WTC11 (cell line): ENCODE measurements around the gene SLC7A7. TPM values are rescaled to one million over a fixed set of nuclear protein-coding genes. Genes with fewer than 3 reads are reported as not detected.

Experiments used
- ATAC-seq: fragments of 200-7000 bp; cut with Tn5 transposase; 2 replicates; pipeline ENCODE4 v1.10.0; 2021; ENCODE audit warnings: mild to moderate bottlenecking, moderate library complexity
- CTCF ChIA-PET: fragments of 300-600 bp; sonication (Branson Sonifier 250); formaldehyde crosslinking; loops from one replicate; lab custom pipeline; 2021; ENCODE audit warnings: antibody characterized with exemption; lab: Charles Lee
- POLR2A ChIA-PET: fragments of 350-600 bp; sonication (Branson Sonifier 250); formaldehyde crosslinking; loops from one replicate; lab custom pipeline; 2021; ENCODE audit warnings: antibody characterized with exemption; lab: Charles Lee
- DNase-seq: peaks from one replicate; pipeline ENCODE4 v3.0.0; 2021; ENCODE audit warnings: low spot score
- H3K27ac Mint-ChIP-seq: 2 replicates; pipeline ENCODE4 v1.8.0; 2021; ENCODE audit warnings: mixed read lengths
- H3K27me3 Mint-ChIP-seq: 2 replicates; pipeline ENCODE4 v1.8.0; 2021; ENCODE audit warnings: low read depth, mild to moderate bottlenecking, moderate library complexity, mixed read lengths
- H3K36me3 Mint-ChIP-seq: 2 replicates; pipeline ENCODE4 v1.8.0; 2021; ENCODE audit warnings: mixed read lengths
- H3K4me1 Mint-ChIP-seq: 2 replicates; pipeline ENCODE4 v1.8.0; 2022; ENCODE audit warnings: mixed read lengths
- H3K4me3 Mint-ChIP-seq: 2 replicates; pipeline ENCODE4 v1.8.0; 2021; ENCODE audit warnings: mild to moderate bottlenecking, moderate library complexity, mixed read lengths
- H3K9me3 Mint-ChIP-seq: 2 replicates; pipeline ENCODE4 v1.8.0; 2021; ENCODE audit warnings: mixed read lengths
- ATF3 ChIP-seq: sonication (generic); formaldehyde crosslinking; conservative IDR thresholded peaks from 2 replicates; pipeline ENCODE4 v1.8.1; 2022; ENCODE audit warnings: mild to moderate bottlenecking, missing genetic modification reagents
- CREB1 ChIP-seq: sonication (generic); formaldehyde crosslinking; IDR thresholded peaks from 2 replicates; pipeline ENCODE4 v1.8.0; 2023; ENCODE audit warnings: mild to moderate bottlenecking, missing genetic modification reagents
- ESRRA ChIP-seq: sonication (generic); formaldehyde crosslinking; IDR thresholded peaks from 2 replicates; pipeline ENCODE4 v1.8.1; 2022; ENCODE audit warnings: mild to moderate bottlenecking, missing genetic modification reagents, borderline replicate concordance
- FOXJ3 ChIP-seq: sonication (generic); formaldehyde crosslinking; IDR thresholded peaks from 2 replicates; pipeline ENCODE4 v1.9.0; 2021; ENCODE audit warnings: missing genetic modification reagents, mild to moderate bottlenecking, borderline replicate concordance
- FOXK1 ChIP-seq: sonication (generic); formaldehyde crosslinking; IDR thresholded peaks from 2 replicates; pipeline ENCODE4 v1.8.0; 2022; ENCODE audit warnings: mild to moderate bottlenecking, moderate library complexity, missing genetic modification reagents
- FOXP4 ChIP-seq: sonication (generic); formaldehyde crosslinking; IDR thresholded peaks from 2 replicates; pipeline ENCODE4 v1.8.0; 2022; ENCODE audit warnings: mild to moderate bottlenecking, missing genetic modification reagents
- IRF1 ChIP-seq: sonication (generic); formaldehyde crosslinking; IDR thresholded peaks from 2 replicates; pipeline ENCODE4 v1.8.0; 2023; ENCODE audit warnings: missing genetic modification reagents
- IRF2 ChIP-seq: sonication (generic); formaldehyde crosslinking; IDR thresholded peaks from 2 replicates; pipeline ENCODE4 v1.8.0; 2022; ENCODE audit warnings: low read depth, missing genetic modification reagents, borderline replicate concordance
- JUN ChIP-seq: sonication (generic); formaldehyde crosslinking; IDR thresholded peaks from 2 replicates; pipeline ENCODE4 v1.8.0; 2023; ENCODE audit warnings: mild to moderate bottlenecking, missing genetic modification reagents
- MAX ChIP-seq: sonication (generic); formaldehyde crosslinking; IDR thresholded peaks from 2 replicates; pipeline ENCODE4 v1.8.0; 2022; ENCODE audit warnings: mild to moderate bottlenecking, missing genetic modification reagents
- MLX ChIP-seq: sonication (generic); formaldehyde crosslinking; IDR thresholded peaks from 2 replicates; pipeline ENCODE4 v1.8.1; 2023; ENCODE audit warnings: mild to moderate bottlenecking, missing genetic modification reagents, moderate library complexity
- MYBL2 ChIP-seq: sonication (generic); formaldehyde crosslinking; IDR thresholded peaks from 2 replicates; pipeline ENCODE4 v1.8.1; 2023; ENCODE audit warnings: mild to moderate bottlenecking, moderate library complexity, missing genetic modification reagents
- NFYB ChIP-seq: sonication (generic); formaldehyde crosslinking; conservative IDR thresholded peaks from 2 replicates; pipeline ENCODE4 v1.8.0; 2022; ENCODE audit warnings: low read depth, missing genetic modification reagents
- NR1H2 ChIP-seq: sonication (generic); formaldehyde crosslinking; IDR thresholded peaks from 2 replicates; pipeline ENCODE4 v1.9.0; 2021; ENCODE audit warnings: mild to moderate bottlenecking, moderate library complexity, missing genetic modification reagents
- SMAD4 ChIP-seq: sonication (generic); formaldehyde crosslinking; IDR thresholded peaks from 2 replicates; pipeline ENCODE4 v1.8.0; 2022; ENCODE audit warnings: mild to moderate bottlenecking, missing genetic modification reagents
- STAT6 ChIP-seq: sonication (generic); formaldehyde crosslinking; conservative IDR thresholded peaks from 2 replicates; pipeline ENCODE4 v1.8.1; 2023; ENCODE audit warnings: mild to moderate bottlenecking, low read depth, missing genetic modification reagents, moderate library complexity
- TEAD1 ChIP-seq: sonication (generic); formaldehyde crosslinking; IDR thresholded peaks from 2 replicates; pipeline ENCODE4 v1.8.0; 2022; ENCODE audit warnings: mild to moderate bottlenecking, missing genetic modification reagents
- TEAD4 ChIP-seq: sonication (generic); formaldehyde crosslinking; IDR thresholded peaks from 2 replicates; pipeline ENCODE4 v1.8.0; 2022; ENCODE audit warnings: mild to moderate bottlenecking, missing genetic modification reagents
- TP53 ChIP-seq: sonication (generic); formaldehyde crosslinking; IDR thresholded peaks from 2 replicates; pipeline ENCODE4 v1.8.1; 2023; ENCODE audit warnings: mild to moderate bottlenecking, missing genetic modification reagents
- ZNF396 ChIP-seq: fragments of 250-450 bp; sonication (Bioruptor Pico); IDR thresholded peaks from 2 replicates; pipeline ENCODE4 v1.8.0; 2021; ENCODE audit warnings: mild to moderate bottlenecking, moderate library complexity, borderline replicate concordance
- ZNF425 ChIP-seq: fragments of 250-450 bp; sonication (Bioruptor Pico); conservative IDR thresholded peaks from 2 replicates; pipeline ENCODE4 v1.9.0; 2021; ENCODE audit warnings: mild to moderate bottlenecking
- total RNA-seq: library from RNA; stranded (reverse); gene quantifications from 3 replicates; pipeline ENCODE4 v1.2.3, GENCODE V29; 2021

The SLC7A7 gene
- total RNA-seq, 1 experiment from 2014 or later, result 4.3 TPM

GRCh38 chr14:22850944-22851764, 35.9 kb upstream of the SLC7A7 start:
- Mint-ChIP-seq H3K27me3 (no peaks in the 10 kb centered on the region), H3K27ac (no peak overlapping the region), H3K4me1 (peaks cover 25% of the 10 kb centered on the region), H3K36me3 (peaks cover 3% of the 10 kb centered on the region; the same call in 1 of the 2 replicates), H3K4me3 (no peak overlapping the region), H3K9me3 (no peaks in the 10 kb centered on the region)
- no peak for DNase-seq
- ATAC-seq, result no peak
- POLR2A ChIA-PET, result interaction anchor here (1.0 to 2.3 kb wide), 3 partner anchors 13 to 28 kb away, joined by 3 to 10 read pairs (median 5); no protein-coding TSS in a partner anchor
- CTCF ChIA-PET, result interaction anchor here (0.8 to 10.1 kb wide), 17 partner anchors 9 to 294 kb away, joined by 3 to 280 read pairs (median 4); partner anchors contain the start of genes MMP14, OXA1L and PRMT5
- TF ChIP-seq ATF3 (CRISPR knock-in tag) (no peak), CREB1 (CRISPR knock-in tag) (no peak), TP53 (CRISPR knock-in tag) (no peak), NFYB (CRISPR knock-in tag) (no peak), STAT6 (no peak)
- TF ChIP-seq, all 79 proteins: peak for 0

- TF ChIP-seq NR1H2 (CRISPR knock-in tag) (no peak), ZNF396 (no peak), ZNF425 (CRISPR knock-in tag) (no peak), JUN (CRISPR knock-in tag) (no peak), TEAD1 (CRISPR knock-in tag) (no peak), CREB1 (CRISPR knock-in tag) (no peak), IRF2 (CRISPR knock-in tag) (no peak), ATF3 (CRISPR knock-in tag) (no peak), TP53 (CRISPR knock-in tag) (no peak), MAX (no peak), ESRRA (no peak), TEAD4 (CRISPR knock-in tag) (no peak), SMAD4 (CRISPR knock-in tag) (no peak), IRF1 (no peak), FOXJ3 (no peak), FOXK1 (CRISPR knock-in tag) (no peak), FOXP4 (CRISPR knock-in tag) (no peak), MLX (no peak), MYBL2 (CRISPR knock-in tag) (no peak)
- H3K36me3 Mint-ChIP-seq, result peaks cover 18% of the 10 kb centered on the region
- peaks cover 25% of the 10 kb centered on the region for H3K4me1 Mint-ChIP-seq
- H3K27me3 Mint-ChIP-seq, result no peaks in the 10 kb centered on the region
- no peaks in the 10 kb centered on the region for H3K9me3 Mint-ChIP-seq
- ATAC-seq (no peak), DNase-seq (no peak)
- CTCF ChIA-PET, result interaction anchor here (0.5 to 10.1 kb wide), 10 partner anchors 13 to 292 kb away, joined by 3 to 280 read pairs (median 4); partner anchors contain the start of genes LRP10, MMP14 and MRPL52
- H3K4me3 Mint-ChIP-seq, result no peak overlapping the region
- POLR2A ChIA-PET, result interaction anchor here (1.4 to 2.4 kb wide), 5 partner anchors 10 to 26 kb away, joined by 3 to 10 read pairs (median 7); partner anchors contain the start of gene LRP10
- 0 out of 2 replicates have a peak overlapping the region, but pooled peaks have one; percentile 57 for H3K27ac Mint-ChIP-seq
Observed at GRCh38 chr14:22849212-22849819, 34.1 kb upstream of the SLC7A7 start.
